ENCODE results near the gene GPR156.

GPR156 gene

DNA sequence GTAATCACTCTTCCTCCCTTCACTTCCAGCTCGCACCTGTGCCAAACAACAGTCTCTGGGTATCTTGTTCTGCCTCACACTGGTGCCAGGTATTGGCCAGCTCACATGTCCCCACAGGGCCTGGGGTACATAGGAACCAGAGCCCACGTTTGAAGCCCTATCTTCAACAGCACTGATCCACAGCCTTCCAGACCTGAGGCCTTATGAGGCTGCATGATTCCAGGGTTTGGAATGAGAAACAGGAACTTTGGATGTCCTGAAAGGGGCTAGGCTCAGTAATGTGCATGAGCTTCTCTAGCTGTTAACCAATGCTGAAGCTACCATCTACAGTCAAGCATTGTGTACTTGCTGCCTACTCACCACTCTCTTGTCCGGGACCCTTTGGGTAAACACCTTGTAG lies 92.4 kb downstream of the GPR156 start:
- no peak for DNase-seq

DNA sequence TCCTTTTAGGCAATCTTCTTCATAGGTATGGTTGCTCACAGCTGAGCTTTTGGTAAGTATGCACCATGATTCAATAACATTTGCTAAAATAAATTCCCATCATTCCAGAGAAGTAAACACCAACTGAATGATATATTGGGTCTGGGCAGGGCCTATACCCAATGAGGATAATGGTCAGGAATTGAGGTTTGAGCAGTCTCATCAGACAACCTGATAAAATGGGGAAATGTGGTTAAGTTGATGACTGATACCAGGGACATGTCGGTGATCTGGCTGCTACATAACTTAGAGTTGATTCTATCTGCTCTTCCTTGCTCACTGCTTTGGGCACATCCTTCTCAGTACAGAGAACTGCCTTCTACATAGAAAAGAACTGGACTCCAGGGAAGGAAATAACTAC lies 92.9 kb downstream of the GPR156 start:
- DNase-seq, result no peak

DNA sequence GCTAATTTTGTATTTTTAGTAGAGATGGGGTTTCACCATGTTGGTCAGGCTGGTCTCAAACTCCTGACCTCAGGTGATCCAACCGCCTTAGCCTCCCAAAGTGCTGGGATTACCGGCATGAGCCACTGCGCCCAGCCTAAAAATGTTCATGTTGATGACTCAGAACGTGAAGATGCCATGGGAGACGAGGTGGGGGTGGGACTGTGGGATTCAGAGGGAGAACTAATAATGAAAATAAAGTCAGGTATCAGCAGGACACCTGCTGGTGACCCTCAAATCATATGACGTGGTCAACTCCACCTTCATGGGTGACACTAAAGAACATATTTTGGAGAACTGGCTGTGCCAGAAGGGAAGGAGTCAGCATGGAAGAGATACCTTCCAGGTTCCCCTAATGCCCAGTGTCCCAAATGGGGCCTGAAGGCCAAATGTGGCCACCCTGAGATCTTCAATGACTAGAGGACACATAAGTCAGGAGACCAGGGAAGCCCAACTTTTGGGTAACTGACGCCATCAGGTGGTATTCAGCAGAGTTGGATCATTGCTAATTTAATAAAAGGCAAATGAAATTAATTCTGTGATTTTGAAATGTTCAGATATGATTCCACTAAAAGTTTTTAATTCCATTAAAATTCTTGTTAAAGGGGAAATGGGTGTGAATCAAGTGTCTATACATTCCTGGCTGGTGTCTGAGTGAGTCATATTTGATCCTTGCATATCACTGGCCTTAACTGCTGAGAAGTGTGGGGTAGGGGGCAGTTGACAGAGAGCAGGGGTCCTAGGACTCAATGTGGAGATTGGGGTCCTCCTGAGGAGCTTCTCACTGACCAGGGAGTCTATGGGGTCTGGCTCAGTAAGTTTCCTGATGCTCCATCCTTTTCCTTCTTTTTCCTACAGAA lies 102.2 kb downstream of the GPR156 start:
- no peak for DNase-seq

DNA sequence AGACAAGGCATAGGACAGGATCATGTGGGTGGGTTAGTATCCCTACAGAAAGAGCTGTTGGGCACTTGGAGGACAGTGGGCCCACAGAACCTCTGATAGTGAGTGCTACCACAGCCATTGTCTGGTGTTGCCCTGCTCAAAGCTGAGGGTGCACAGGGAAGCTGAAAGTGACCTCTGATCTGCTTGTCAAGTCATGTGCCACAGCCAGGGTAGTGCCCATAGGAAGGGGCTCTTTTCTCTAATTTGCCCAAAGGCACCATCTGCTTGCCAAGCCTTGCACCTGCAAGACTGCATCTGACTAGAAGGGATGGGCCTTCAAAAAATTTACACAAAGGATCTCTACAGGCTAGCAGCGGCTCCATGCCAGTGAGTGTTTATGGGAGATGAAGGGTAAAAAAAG lies 103.4 kb downstream of the GPR156 start:
- no peak for DNase-seq

DNA sequence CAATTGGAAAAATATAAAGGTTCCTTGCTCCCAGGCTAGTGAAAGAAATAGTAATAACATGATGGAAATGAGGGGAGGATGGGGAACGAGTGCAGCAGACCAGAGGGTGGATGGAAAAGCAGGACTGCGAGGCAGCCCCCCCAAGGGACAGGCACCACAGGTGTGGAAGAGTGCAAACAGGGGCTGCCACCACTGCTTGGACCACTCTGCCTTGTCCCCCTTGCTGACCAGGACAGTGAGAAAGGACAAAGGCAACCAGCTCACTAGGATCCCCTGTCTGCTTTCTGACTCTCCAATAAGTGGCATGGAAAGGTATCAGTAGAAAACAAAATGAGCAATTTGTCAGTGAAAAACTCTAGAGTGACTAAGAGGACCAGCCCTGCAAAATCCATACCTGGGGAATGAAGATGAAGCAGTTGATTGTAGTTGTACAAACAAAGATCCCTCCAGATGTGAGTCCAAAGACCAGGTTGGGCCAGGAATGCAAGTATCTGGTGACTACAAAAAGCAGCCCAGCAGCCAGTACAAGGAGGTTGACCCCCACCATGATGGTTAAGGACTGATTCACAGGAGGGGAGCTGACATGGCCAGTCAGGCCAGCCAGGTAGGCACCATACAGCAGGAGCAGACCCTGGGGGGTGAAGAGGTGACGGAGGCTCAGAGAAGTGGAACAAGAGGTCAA lies 104.2 kb downstream of the GPR156 start:
- no peak for DNase-seq

DNA sequence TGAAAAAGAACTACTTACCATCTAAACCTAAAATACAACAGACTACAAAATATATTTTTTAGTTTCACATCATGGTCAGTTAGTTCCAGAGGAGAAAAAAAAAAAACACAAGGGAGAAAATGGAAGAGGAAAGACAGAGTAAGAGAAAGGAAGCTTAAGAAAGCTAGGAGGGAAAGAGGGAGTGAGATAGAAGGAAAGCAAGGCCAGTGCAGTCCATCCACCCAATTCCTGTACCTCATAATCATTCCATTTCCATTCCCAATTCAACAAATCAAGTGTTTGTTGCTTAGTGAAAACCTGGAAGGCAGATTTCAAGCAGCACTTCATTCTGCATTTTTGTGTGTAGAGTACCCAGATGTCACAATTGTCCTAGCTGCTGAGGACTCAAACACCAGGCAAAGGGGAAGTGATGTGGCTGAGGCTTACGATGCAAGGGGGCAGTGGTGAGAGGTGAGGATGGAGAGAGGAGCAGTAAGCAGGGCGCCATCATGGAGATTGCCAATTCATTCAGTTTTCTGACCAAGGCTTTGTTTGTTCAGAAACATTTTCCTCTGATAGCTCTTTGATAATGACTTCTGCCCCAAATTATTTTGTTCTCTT lies 107.2 kb downstream of the GPR156 start:
- DNase-seq, result peak; percentile 3

DNA sequence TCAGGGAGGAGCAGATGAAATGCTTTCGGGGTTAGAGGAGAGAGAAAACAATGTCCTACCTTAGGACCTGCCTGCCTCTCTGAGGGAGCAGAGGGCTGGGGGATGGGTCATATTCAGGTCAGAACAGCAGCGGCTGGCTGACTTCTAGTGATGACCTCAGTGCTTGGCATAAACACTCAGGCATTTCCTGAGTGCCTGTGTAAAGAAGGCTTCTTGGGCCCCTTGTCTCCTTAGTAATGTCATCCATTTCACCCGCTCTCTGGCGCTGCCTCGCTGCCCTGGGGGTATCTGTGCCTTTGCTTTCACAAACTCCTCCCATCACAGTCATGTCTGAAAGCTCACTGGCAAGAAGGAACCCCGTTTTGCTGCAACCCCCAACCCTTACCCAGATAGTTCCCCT lies 107.9 kb downstream of the GPR156 start:
- DNase-seq, result no peak

DNA sequence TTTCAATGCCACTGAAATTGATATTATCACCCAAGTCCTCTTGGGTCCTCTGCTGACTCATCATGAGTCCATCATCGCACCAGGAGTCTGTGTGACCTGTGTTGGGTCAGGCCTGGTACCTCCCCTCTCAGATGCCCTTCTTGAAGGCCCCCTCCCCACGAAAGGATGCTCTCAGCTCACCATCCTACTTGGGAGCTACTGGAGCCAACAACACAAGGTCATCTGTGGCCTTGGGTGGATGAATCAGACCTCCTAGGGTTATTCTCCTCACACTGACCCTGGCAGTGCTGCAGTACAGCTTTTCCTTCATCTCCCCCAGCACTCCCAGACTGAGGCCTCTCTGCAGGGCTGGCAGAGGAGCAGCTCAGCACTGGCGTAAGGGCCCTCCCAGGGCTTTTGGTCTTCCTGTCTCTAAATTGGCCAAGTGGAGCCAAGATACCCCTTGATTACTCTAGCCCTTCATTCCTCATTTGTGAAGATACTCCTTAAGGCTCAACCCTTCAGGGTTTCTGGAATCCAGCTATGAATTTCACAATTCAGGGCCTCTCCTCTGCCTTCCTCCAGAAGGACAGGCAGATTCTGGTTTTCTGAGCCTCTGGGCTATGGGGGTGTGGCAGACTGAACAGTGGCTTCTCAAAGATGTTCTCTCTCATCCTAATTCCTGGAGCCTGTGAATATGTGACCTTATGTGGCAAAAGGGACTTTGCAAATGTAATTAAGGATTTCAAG lies 110.0 kb downstream of the GPR156 start:
- no peak for DNase-seq

DNA sequence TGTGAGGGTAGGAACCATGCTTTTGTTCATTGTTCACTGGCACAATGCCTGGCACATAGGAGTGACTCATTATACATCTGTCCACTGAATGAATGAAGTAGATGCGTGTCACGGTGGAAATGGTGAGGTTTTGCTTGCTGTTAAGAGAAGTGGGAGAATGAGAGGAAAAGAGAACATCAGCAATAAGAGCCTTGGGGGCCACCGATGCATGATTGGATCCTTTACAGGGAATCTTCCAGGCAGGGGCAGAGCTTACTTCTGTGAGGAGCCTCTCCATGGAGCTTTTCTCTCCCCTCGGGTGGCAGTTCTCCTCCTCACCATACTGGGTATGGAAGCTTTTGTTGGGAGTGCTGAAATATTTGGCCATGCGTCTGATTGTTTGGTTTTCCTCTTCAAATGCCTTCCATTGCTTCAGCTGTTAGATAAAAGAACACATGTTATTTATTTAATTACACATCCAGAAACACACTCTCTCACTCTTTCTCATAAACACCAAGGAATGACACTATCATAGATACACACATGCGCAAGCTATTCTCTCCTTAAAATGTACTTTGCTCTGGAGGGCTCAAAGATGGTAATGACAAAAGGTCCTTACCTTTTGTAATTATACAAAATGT lies 111.9 kb downstream of the GPR156 start:
- DNase-seq, result no peak

DNA sequence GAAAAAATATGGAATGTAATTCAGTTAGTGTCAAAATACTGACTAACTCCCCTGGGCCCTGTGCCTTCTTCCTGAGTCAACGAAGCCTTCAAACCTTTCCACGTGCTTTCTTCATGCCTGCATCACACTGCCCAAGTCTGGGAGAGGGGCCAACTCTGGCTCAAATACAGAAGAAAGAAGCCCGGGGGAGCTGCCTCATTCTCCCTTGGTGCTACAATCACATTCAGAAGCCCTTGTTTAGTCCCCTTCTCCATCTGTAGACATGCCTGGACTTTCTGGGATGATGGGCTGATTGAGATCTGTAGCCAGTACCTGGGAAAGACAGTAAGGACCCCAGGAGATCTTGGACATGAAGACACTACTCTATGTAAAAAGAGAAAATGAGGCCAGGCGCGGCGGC lies 113.0 kb downstream of the GPR156 start:
- no peak for DNase-seq

DNA sequence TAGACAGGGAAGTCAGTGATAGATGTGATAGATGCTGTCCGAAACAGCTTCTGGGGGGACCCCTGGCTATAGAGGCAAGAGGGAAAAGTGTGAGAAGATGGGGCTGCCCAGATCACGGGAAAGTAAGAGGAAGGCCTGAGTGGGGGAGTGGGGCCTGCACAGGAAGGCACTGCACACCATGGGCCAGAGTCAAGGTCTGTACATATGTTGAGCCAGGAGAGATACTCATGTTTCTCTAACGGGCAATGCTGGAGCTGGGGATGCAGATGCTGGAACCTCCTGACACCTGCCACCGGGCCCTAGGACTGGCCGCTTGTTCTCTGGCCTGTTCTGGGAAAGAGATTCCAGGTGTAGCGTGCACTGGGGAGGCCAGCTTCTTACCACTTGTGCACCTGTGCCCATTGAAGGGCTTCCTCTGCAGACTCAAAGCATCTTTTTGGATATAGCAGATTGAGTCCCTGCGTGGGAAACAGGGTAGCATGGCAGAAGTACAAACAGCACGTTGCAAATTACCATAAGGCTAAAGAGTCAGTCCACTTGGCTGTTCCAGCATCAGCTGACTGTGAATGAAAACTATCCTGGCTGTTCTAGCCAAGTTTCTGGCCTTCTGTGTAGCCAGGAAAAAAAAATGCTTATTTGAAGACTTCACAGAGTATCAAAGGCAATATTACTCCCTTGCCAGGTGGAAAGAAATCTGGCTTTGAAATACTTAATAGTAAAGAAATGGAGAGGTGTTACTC lies 113.7 kb downstream of the GPR156 start:
- DNase-seq, result no peak

DNA sequence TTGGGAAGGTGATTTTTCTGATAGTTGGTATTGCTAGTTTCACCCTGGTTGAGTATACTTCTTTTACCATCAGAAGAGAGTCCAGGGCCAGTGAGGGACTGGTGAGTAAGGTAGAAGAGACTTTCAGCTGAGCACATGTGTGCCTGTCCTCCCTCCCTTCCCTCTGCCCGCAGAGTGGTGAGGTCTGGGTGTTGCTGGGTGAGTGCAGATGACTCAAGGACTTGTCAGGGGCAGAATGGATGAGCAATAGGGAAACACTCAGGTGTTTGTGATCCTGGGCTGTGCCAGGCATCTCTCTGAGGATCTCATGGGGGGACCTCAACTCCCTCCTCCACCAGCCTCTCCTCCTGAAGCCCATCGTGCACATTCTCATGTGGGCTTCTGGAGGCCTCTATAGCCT lies 114.8 kb downstream of the GPR156 start:
- DNase-seq, result no peak

DNA sequence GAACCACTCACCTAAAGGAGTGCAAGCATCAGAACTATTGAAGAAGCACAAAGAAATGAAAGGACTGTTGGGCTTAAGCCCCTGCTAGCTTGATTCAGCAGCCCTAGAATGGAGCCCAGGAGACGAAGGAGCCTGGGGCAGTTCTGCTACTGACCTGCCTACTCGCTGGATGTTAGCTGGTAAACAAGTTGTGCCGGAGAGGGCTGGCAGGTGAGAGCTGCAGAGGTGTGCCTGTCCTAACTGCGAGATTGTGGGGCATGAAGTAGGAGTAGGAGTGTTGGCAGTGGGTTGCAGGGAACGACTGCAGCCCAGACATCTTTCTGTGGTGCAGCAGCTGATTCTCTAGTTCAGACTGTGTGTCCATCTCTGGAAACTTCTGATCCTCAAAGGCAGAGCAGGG lies 115.6 kb downstream of the GPR156 start:
- no peak for DNase-seq

DNA sequence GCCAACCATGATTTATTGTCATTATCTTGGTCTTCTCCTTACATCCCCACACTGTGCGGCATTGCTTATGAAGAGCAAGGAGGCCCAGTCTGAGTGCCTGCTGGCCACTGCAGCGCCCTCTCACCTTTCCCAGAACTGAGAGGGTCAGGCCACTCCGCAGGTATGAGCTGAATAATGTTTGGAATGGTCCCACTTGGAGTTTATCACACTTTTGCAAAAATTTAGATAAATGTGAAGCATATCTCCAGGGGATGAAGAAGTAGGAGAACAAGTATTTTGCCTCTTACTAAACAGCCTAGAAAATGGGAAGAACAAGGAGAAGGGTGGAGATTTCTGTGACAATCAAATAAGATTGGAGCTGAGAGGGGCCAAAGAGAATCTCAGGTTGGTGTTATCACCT lies 116.4 kb downstream of the GPR156 start:
- no peak for DNase-seq

DNA sequence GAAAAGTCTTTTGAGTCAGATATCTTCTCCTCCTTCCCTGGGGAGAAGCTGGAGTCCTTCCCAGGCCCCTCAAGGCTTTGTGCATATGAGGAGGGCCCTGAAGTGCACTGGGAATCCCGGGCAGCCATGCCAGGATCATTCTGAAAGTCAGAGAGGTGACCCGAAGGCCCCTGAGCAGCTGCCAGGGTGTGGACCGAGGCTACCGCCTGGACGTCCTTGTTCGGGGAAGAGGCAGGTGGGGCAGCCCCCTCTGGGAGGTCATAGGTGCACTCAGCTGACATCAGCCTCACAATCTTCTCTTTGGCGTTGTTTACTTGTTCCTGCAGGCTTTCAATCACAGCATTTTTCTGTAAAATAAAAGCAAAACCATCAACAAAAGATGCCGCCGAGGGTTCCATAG lies 117.0 kb downstream of the GPR156 start:
- no peak for DNase-seq

DNA sequence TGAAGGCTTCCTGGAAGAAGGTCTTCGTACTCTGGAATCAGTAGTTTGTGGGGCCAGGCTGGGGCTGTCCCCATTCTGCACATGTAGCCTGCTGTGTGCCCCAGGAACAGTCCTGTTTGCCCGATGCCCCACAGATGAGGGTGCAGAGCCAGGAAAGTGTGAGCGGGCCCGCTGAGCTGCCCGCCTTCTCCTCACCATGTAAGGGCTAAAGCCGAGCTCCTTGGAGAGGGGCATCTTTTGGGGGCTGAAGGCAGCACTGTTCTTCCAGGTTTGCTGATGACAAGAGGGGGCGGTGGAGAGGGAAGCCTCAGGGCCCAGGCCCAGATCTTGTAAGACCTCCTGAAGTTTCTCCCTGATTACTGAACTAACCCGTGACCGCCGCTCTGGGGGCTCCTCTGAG lies 117.5 kb downstream of the GPR156 start:
- DNase-seq, result no peak

DNA sequence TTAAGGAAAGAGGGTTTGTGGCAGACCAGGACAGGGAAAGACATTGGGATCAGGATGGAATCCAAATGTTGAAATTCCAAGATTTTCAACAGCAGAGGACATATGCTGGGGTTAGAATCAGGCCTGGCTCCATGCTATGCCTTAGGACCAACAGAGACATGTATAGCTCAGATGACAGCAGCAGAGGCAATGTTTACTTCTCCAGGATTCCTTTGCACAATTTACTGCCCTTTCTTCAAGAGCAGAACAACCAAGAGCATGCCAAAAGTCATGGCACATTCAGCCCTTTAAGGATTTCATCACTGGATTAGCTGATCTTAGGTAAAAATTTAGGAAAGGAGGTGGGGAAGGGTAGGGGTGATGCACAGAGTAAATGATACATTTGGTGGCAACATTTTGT lies 121.2 kb downstream of the GPR156 start:
- DNase-seq, result no peak

DNA sequence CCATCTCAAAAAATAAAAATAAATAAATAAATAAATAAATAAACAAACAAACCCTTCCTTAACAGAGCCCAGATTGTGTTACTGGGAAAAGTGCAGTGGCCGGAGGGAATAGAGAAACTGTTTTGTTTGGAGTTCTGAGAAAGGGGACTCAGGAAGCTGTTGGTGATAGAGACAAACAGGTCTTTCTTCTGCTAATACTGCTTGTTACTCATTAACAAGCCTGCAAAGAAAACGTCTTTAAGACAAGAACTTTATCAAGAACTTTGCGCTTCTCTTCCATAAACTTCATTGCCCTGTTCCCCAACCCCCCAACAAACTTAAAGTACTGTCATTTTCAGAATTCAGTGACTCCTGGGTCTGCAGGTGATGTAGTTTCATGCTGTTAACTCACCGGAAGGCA lies 122.0 kb downstream of the GPR156 start:
- no peak for DNase-seq

DNA sequence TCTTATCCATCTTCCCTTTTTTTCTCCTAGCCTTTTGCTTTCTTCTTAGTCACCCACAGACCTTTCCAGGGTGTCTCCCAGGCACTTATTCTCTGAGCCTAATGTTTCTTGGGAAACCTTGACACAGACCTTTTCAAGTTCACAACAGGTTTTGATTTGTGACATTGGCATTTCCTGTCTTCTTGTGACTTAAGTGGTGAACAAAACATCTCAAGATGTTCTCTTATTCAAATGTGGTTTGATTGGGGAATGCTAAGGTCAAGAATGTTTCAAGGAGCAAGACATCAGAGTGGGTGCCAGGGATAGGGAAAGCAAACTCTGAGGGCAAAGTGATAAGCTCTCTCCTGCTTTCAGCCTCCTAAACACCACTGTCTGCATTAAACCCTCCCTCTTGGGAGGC lies 122.6 kb downstream of the GPR156 start:
- no peak for DNase-seq

DNA sequence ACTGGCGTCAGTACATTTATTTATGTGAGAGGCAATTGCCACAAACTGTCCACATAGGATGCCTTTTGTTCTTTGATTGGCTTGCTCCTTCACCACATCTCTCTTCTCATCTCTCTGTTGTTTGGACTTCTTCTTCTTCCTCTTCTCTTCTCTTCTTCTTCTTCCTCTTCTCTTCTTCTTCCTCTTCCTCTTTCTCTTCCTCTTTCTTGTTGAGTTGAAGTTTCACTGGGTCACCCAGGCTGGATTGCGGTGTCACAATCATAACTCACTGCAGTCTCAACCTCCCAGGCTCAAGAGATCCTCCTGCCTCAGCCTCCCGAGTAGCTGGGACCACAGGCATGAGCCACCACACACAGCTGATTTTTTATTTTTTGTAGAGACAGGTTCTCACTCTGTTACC lies 123.1 kb downstream of the GPR156 start:
- DNase-seq, result no peak

DNA sequence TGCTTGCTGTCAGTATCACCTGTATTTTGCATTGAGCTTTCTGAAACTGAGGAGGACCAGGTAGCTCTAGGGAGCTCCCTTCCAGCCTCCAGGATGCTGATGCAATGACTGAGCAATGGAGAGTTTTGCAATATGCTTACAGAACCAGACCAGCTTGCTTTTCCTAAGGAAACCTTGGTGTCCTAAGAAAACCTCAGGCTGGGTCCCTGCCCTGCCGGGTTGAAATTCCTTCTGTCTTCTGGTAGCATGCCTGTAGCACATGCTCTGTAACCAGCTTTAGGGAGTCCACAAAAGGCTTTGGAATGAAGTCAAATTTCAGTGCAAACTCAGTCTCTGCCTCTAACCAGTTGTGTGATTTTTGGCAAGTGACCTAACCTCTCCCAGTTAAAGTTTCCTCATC lies 125.0 kb downstream of the GPR156 start:
- no peak for DNase-seq

DNA sequence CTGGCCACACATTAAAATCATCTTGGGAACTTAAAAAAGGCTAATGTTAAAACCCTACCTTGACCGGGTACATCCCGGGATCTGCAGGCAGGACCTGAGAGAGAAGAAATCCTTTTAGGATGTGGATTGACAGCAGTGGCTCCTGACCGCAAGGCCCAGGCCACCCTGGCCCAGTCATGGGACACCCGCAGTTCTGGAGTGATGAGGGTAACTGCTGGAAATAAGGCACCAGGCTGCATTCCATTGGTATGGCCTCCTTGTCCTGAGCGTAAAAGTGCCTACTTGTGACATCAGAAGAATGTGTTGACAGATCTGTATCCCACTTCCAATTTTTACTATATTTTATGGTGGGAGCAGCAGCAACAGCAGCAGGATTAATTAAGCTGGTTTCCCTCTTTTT lies 127.3 kb downstream of the GPR156 start:
- DNase-seq, result no peak

All from GDM1 (cell line).